NB4 (cell line): ENCODE measurements around the gene RFX2.
"Not testable (repeated sequence)": the region's sequence is repeated elsewhere in the genome, so short reads cannot be mapped to it uniquely, and the experiment has no call there.

Experiments used
- DNase-seq: peaks from one replicate; pipeline ENCODE4 v3.0.0; 2010; ENCODE audit warnings: low read depth
- H3K4me3 ChIP-seq: one replicate; pipeline ENCODE4 v1.5.1; 2011; ENCODE audit warnings: mild to moderate bottlenecking, low read depth, low read length, moderate library complexity
- MYC ChIP-seq: IDR thresholded peaks from 2 replicates; pipeline ENCODE4 v1.6.1; 2011; ENCODE audit warnings: low read depth, low read length
- POLR2A ChIP-seq: IDR thresholded peaks from 2 replicates; pipeline ENCODE4 v1.6.1; 2011; ENCODE audit warnings: mild to moderate bottlenecking; ENCODE audit not compliant: insufficient read length; ENCODE audit errors: extremely low read depth
- TF ChIP-seq, protein P1 (sequence below): IDR thresholded peaks from one replicate; pipeline ENCODE4 v1.5.1; 2012; ENCODE audit warnings: low read depth, low read length
- TF ChIP-seq, protein P2 (sequence below): IDR thresholded peaks from 2 replicates; pipeline ENCODE4 v1.6.1; 2011; ENCODE audit warnings: low read depth, low read length

RFX2 gene

DNA sequence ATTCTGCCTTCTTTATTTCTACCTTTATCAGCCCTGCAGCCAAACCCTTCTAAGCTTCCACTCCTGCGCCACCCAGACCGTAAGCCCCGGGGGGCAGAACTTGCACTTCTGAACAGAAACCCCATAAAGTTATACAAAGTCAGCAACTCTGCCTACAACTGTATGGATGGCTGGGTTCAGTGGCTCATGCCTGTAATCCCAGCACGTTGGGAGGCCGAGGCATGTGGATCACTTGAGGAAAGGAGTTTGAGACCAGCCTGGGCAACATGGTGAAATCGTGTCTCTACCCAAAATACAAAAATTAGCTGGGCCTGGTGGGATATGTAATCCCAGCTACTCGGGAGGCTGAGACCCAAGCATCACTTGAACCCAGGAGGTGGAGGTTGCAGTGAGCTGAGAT lies 142.7 kb downstream of the RFX2 start:
- no peak for DNase-seq
- TF ChIP-seq, protein P1, sequence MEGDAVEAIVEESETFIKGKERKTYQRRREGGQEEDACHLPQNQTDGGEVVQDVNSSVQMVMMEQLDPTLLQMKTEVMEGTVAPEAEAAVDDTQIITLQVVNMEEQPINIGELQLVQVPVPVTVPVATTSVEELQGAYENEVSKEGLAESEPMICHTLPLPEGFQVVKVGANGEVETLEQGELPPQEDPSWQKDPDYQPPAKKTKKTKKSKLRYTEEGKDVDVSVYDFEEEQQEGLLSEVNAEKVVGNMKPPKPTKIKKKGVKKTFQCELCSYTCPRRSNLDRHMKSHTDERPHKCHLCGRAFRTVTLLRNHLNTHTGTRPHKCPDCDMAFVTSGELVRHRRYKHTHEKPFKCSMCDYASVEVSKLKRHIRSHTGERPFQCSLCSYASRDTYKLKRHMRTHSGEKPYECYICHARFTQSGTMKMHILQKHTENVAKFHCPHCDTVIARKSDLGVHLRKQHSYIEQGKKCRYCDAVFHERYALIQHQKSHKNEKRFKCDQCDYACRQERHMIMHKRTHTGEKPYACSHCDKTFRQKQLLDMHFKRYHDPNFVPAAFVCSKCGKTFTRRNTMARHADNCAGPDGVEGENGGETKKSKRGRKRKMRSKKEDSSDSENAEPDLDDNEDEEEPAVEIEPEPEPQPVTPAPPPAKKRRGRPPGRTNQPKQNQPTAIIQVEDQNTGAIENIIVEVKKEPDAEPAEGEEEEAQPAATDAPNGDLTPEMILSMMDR, result no peak
- TF ChIP-seq, protein P2, sequence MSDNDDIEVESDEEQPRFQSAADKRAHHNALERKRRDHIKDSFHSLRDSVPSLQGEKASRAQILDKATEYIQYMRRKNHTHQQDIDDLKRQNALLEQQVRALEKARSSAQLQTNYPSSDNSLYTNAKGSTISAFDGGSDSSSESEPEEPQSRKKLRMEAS, result no peak
- TF ChIP-seq POLR2A, result no peak
- no peak for TF ChIP-seq MYC

DNA sequence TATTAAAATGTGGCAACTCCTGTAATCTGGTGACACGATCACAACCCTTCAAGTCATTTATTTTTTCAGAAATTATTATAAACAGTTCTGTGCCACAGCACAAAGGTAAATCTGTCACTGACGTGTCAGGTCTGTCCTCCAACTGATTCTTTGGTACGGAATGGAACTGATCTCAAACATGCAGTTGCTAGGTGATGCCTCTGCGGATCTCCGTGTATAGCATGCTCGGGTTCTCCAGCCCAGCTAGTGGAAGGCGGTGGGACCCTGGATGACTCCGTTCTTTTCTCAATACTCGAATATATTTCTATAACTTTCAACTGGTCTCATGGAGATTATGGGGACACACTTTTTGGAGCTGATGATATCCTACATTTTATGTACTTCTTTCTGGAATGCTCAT lies 143.4 kb downstream of the RFX2 start:
- no peak overlapping the region for H3K4me3 ChIP-seq
- no peak for DNase-seq
- TF ChIP-seq, protein P1, result no peak

More for the DNA sequence above, 142.7 kb downstream of the RFX2 start:
- no peak overlapping the region for H3K4me3 ChIP-seq

DNA sequence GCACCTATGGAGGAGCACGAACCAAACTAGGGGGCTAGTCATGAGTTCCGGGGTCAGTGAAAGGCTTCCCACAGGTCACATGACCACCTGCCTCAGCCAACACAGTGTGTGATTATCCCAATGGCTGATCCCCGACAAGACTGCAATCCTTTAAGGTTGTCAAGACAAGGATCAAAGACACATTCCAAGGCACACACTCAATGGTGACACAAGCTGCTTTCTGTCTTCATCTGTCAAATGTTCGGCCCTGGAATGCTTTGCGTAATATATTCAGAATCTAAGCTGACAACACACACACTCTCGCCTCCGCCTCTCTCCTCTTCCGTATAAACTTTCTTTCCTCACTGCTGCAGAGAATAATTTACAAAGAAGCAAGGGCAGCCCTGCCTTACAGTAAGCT lies 144.1 kb downstream of the RFX2 start:
- TF ChIP-seq MYC, result no peak
- TF ChIP-seq, protein P1, result no peak
- TF ChIP-seq, protein P2, result no peak
- no peak for TF ChIP-seq POLR2A
- DNase-seq, result no peak
- H3K4me3 ChIP-seq, result no peak overlapping the region

DNA sequence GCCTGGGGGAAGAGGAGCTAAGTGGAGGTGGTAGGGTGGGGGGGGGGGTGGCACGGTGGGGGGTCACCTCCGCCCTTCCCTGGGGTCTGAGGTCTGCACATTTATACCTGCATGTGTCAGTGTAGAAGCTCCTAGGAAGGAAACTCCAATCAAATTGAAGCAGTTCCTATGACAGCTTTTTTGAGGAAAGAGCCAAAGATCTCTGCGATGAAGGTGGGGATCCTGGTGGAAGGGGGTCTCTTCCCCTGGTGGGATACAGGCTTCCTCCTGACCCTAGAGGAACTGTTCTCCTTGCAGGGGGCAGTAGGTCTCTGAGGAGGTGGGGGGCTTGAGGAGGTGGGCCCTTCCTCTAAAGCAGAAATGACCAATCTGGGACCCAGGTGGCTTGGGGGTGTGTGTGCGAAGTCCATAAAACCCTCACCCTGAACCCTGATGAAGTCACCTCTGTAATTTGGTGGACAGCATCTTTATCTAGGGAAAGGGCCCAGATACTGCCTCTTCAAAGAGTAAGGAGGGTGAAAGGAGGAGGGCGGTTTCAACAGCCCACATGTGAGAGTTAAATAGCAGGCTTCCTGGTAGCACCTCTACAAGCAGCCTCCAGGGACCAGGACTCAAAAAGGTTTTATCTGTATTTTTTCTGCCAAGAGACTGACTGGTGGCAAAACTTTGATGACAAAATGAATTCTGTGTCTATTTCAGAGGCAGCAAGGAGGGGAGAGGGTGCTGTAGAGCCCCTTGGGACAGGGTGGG lies 145.3 kb downstream of the RFX2 start:
- no peak overlapping the region for H3K4me3 ChIP-seq
- no peak for DNase-seq
- no peak for TF ChIP-seq MYC
- TF ChIP-seq, protein P2, result no peak
- TF ChIP-seq POLR2A, result no peak
- TF ChIP-seq, protein P1, result no peak

DNA sequence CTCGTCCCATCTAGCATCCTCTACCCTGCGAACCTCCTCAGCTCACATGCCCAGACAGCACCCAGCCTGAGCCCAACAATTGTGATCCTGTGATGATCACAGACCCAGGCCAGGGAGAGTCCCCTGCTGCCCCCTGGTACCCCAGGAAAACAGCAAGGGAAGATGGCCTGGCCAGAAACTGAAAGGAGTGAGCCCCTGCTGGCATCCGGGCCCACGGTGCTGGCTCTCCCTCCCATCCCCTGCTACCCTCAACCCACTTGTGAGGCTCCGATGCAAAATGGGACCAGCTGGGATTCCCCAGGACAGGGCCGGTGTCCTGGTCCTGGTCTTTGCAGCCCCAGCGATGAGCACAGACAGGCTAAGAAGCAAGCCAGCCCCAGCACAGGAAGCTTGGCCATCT lies 146.4 kb downstream of the RFX2 start:
- no peak for DNase-seq
- TF ChIP-seq, protein P1, result no peak
- TF ChIP-seq POLR2A (no peak), MYC (no peak)
- TF ChIP-seq, protein P2, result no peak
- no peak overlapping the region for H3K4me3 ChIP-seq

DNA sequence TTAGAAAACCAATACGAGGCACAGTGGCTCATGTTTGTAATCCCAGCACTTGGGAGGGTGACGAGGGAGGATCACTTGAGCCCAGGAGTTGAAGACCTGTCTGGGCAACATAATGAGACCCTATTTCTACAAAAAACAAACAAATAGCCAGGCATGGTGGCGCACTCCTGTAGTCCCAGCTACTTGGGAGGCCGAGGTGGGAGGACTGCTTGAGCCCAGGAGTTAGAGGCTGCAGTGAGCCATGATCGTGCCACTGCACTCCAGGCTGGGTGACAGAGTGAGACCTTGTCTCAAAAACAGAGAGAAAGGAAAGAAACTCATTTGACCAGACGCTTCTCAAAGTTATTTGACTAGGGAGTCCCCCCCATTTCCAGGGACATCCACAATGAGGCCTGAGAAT lies 147.0 kb downstream of the RFX2 start:
- H3K4me3 ChIP-seq, DNase-seq: not testable (repeated sequence)
